GM18907 (cell line): ENCODE results near the gene PHTF2.

Source experiments
- ATAC-seq: cut with Tn5 transposase; IDR thresholded peaks from one replicate; pipeline ENCODE4 v1.9.1; 2021; ENCODE audit warnings: mild to moderate bottlenecking, moderate library complexity; ENCODE audit not compliant: unreplicated experiment

Gene PHTF2

GRCh38 chr7:77918676-77919075 is 120.1 kb downstream of the PHTF2 start:
- no peak for ATAC-seq

GRCh38 chr7:77923419-77923818 is 124.8 kb downstream of the PHTF2 start:
- ATAC-seq = peak; percentile 70

GRCh38 chr7:77930496-77930895 is 131.9 kb downstream of the PHTF2 start:
- no peak for ATAC-seq

- no peak for ATAC-seq
These were observed 133.3 kb downstream of the PHTF2 start for GRCh38 chr7:77931841-77932240.

GRCh38 chr7:77933394-77933793 is 134.8 kb downstream of the PHTF2 start:
- no peak for ATAC-seq

GRCh38 chr7:77935652-77936348 is 137.2 kb downstream of the PHTF2 start:
- ATAC-seq = no peak

GRCh38 chr7:77940647-77941046 is 142.1 kb downstream of the PHTF2 start:
- ATAC-seq = no peak

- ATAC-seq = no peak
These were observed 143.9 kb downstream of the PHTF2 start for GRCh38 chr7:77942431-77942830.

- no peak for ATAC-seq
These were observed 145.9 kb downstream of the PHTF2 start for GRCh38 chr7:77944183-77945182.

GRCh38 chr7:77950548-77950947 is 152.0 kb downstream of the PHTF2 start:
- ATAC-seq = peak; percentile 44

- ATAC-seq = no peak
These were observed 156.4 kb downstream of the PHTF2 start for GRCh38 chr7:77954773-77955555.

- ATAC-seq = no peak
These were observed 159.9 kb downstream of the PHTF2 start for GRCh38 chr7:77958436-77958835.

GRCh38 chr7:77959080-77959479 is 160.5 kb downstream of the PHTF2 start:
- no peak for ATAC-seq

- ATAC-seq = no peak
These were observed 161.8 kb downstream of the PHTF2 start for GRCh38 chr7:77960336-77960735.

- no peak for ATAC-seq
These were observed 168.9 kb downstream of the PHTF2 start for GRCh38 chr7:77967429-77967828.

GRCh38 chr7:77971726-77972125 is 173.2 kb downstream of the PHTF2 start:
- no peak for ATAC-seq

GRCh38 chr7:77975672-77976480 is 177.3 kb downstream of the PHTF2 start:
- ATAC-seq = no peak

- no peak for ATAC-seq
These were observed 180.6 kb downstream of the PHTF2 start for GRCh38 chr7:77979219-77979618.

- no peak for ATAC-seq
These were observed 181.6 kb downstream of the PHTF2 start for GRCh38 chr7:77980087-77980713.
